ENCODE data around the gene FGD4.

DNA sequence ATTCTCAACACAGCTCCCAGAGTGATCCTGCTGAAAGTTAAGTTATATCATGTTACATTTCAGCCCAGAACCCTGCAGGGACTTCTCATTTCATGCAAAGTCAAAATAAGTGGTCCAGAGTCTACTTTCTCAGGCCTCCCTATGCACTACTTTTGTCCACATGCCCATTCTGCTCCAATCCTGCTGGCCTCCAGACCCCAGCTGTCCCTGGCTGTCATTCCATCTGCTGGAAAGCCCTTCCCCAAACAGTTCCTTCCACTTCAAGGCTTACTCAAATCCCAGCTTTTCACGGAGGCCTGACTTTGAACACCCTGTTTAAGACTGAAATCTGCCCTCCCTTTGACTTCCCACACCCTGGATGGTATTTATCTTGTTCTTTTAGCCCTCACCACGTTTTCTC is 169.9 kb downstream of the FGD4 start:
- TF ChIP-seq, protein P1, sequence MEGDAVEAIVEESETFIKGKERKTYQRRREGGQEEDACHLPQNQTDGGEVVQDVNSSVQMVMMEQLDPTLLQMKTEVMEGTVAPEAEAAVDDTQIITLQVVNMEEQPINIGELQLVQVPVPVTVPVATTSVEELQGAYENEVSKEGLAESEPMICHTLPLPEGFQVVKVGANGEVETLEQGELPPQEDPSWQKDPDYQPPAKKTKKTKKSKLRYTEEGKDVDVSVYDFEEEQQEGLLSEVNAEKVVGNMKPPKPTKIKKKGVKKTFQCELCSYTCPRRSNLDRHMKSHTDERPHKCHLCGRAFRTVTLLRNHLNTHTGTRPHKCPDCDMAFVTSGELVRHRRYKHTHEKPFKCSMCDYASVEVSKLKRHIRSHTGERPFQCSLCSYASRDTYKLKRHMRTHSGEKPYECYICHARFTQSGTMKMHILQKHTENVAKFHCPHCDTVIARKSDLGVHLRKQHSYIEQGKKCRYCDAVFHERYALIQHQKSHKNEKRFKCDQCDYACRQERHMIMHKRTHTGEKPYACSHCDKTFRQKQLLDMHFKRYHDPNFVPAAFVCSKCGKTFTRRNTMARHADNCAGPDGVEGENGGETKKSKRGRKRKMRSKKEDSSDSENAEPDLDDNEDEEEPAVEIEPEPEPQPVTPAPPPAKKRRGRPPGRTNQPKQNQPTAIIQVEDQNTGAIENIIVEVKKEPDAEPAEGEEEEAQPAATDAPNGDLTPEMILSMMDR (IDR thresholded peaks at IDR 0.05) = no peak
- no peak for TF ChIP-seq POLR2A (IDR thresholded peaks at IDR 0.05)
